A549 treated with AZD9567 at 1 μM for 4 hours (cell line): ENCODE results near the gene SELENON. TPM values are rescaled to one million over a fixed set of nuclear protein-coding genes. Genes with fewer than 3 reads are reported as not detected.

Source experiments
- total RNA-seq: library from RNA; stranded (reverse); fragments of 200-300 nt; extraction: Qiagen RNA extraction; gene quantifications from 5 replicates; pipeline ENCODE4 v1.2.3, GENCODE V29; 2022; ENCODE audit not compliant: insufficient read depth

Gene SELENON, protein sequence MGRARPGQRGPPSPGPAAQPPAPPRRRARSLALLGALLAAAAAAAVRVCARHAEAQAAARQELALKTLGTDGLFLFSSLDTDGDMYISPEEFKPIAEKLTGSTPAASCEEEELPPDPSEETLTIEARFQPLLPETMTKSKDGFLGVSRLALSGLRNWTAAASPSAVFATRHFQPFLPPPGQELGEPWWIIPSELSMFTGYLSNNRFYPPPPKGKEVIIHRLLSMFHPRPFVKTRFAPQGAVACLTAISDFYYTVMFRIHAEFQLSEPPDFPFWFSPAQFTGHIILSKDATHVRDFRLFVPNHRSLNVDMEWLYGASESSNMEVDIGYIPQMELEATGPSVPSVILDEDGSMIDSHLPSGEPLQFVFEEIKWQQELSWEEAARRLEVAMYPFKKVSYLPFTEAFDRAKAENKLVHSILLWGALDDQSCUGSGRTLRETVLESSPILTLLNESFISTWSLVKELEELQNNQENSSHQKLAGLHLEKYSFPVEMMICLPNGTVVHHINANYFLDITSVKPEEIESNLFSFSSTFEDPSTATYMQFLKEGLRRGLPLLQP
- total RNA-seq, result 58.3 to 62.7 TPM (median 60.2 TPM) in 5 replicates

GRCh38 chr1:25799935-25800702 lies at the start of gene SELENON:
Gene SELENON, plus strand, starts transcription at chr1:25800193. Its CDS starts 38 bp downstream, at chr1:25800231.

DNA sequence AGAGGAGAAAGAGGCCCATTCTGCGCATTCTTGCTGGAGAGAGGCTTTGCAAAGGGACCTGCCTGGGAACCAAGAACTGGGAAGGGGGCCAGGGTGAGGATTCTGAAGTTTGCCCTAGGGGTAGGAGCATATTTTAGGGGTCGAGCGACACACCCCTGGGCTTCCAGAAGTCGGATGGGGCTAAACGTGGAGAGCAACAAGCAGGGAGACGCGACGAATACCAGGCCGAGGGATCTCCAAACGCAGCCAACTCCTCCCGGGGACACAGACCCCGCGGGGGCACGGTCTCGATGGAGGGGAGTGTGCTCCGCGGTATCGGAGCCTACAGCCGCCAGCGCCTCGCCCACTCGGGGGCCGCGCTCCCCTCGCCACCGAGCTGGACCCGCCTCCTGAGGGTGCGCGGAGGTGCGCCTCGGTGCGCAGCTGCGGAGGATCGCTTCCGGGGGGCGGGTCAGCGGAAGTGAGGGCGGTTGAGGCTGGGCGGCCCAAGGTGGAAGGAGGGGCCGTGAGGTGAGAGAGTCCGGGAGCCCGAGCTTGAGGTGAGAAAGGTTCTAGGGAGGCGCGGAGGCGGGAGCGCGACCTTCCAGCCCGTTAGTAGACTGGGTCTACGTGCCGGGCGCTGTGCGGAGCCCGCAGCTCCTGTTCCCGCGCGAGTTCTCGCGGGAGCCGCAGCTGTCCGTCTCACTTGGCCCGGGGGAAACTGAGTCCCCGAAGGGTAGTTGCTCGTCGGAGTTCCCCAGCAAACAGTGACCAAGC lies 19.7 kb downstream of the SELENON start, which contains the start of gene MTFR1L:
MTFR1L (plus strand) TSS at position 464 of the 756 bp plus-strand sequence. CDS start 3,151 bp downstream, outside the sequence.

DNA sequence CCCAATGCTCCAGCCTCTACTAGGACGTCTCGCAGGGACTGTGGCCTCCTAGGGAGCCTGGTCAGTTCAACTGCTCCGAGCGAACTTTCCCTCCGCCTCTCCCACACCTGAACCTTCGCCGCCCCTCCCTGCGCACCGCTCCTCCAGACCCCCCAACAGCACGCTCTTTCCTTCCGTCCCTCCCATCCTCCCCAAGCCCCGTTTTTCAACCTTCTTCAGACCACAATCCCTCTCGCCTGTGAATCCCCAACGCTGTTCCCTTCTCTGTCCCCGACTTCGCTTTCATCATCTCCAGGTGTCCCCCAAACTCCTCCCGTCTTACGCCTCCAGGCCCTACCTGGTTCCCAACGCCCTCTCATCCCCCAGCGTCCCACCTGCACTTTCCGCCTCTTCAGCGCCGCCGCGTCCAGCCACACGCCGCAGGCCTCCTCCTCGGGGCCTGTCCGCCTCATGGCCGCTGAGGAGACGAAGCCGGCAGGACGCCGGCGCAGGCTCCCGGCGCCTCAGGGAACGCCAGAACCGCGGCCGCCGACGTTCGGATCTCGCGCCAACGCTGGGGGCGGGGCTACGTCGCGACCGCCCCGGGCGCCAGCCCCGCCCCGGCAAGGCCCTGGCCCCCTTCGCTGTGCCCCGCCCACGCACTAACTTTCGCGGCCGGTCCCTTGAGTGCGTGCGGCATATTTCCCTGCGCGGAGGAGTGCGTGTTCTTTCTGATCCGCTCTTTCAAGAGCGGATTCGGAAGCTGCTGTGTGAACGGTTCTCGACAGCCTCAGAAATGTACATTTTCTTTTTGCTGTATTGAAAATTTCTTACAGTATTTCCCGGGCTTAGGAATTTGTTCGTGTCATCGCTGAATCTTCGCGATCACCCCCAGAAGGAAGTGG lies 59.2 kb downstream of the SELENON start, which contains the start of gene AUNIP:
AUNIP (minus strand) TSS at position 552 of the 884 bp plus-strand sequence; CDS start at position 452, 100 bp downstream.

Other genes with a start within 250 kb of the SELENON start
- 0.33 to 3.2 TPM (median 0.40 TPM) in 5 replicates for gene MAN1C1, start 183.4 kb upstream of the SELENON start, total RNA-seq
- gene MTFR1L, start 19.8 kb downstream of the SELENON start, total RNA-seq, result 13.9 to 24.9 TPM (median 22.8 TPM) in 5 replicates
- gene AUNIP, start 59.3 kb downstream of the SELENON start, total RNA-seq, result 8.2 to 9.1 TPM (median 8.7 TPM) in 5 replicates
- 4.3 to 5.8 TPM (median 5.4 TPM) in 5 replicates for gene PAQR7, start 75.5 kb downstream of the SELENON start, total RNA-seq
- 127 to 228 TPM (median 213 TPM) in 5 replicates for gene STMN1, start 106.2 kb downstream of the SELENON start, total RNA-seq
- 6.4 to 9.0 TPM (median 6.6 TPM) in 5 replicates for gene PAFAH2, start 197.9 kb downstream of the SELENON start, total RNA-seq
- not detected in 5 replicates for gene EXTL1, start 221.6 kb downstream of the SELENON start, total RNA-seq
- 0.11 to 0.29 TPM (median 0.21 TPM) in 4 of 5 replicates, not detected in the other for gene SLC30A2, start 245.9 kb downstream of the SELENON start, total RNA-seq